Subcutaneous adipose tissue (tissue), 4 donors: ENCODE measurements around the gene RTL1. TPM values are rescaled to one million over a fixed set of nuclear protein-coding genes. Genes with fewer than 3 reads are reported as not detected.

Experiments used
- CTCF ChIP-seq: fragments of 450-650 bp; IDR thresholded peaks from one replicate; pipeline ENCODE4 v1.5.1; 2016; ENCODE audit warnings: low read depth, mild to moderate bottlenecking, control low read depth, antibody characterized with exemption, moderate library complexity
- total RNA-seq, 4 donors: library from RNA; depleted of rRNA; stranded (reverse); fragments of >200 nt; gene quantifications; one replicate each; pipeline ENCODE4 v1.1.0, GENCODE V29; 2016

RTL1 gene
- total RNA-seq, 4 donors from 2014 or later, result not detected

- no peak for TF ChIP-seq CTCF
These were observed 29.0 kb downstream of the RTL1 start for GRCh38 chr14:100874411-100875091.

- no peak for TF ChIP-seq CTCF
These were observed 29.5 kb downstream of the RTL1 start for GRCh38 chr14:100874051-100874410.

DNA sequence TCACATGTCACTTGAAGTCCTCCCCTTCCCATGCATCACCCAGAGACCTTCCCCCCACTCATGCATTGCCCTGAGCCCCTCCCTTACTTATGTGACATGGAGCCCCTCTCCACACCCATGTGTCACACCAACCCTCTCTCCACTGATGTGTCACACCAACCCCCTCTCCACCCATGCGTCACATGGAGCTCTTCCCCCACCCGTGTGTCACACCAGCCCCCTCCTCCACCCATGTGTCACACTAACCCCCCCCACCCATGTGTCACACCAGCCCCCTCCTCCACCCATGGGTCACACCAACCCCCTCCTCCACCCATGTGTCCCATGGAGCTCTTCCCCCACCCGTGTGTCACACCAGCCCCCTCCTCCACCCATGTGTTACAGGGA lies 30.4 kb downstream of the RTL1 start:
- TF ChIP-seq CTCF, result no peak

GRCh38 chr14:100872259-100873095 lies 31.0 kb downstream of the RTL1 start:
- no peak for TF ChIP-seq CTCF

DNA sequence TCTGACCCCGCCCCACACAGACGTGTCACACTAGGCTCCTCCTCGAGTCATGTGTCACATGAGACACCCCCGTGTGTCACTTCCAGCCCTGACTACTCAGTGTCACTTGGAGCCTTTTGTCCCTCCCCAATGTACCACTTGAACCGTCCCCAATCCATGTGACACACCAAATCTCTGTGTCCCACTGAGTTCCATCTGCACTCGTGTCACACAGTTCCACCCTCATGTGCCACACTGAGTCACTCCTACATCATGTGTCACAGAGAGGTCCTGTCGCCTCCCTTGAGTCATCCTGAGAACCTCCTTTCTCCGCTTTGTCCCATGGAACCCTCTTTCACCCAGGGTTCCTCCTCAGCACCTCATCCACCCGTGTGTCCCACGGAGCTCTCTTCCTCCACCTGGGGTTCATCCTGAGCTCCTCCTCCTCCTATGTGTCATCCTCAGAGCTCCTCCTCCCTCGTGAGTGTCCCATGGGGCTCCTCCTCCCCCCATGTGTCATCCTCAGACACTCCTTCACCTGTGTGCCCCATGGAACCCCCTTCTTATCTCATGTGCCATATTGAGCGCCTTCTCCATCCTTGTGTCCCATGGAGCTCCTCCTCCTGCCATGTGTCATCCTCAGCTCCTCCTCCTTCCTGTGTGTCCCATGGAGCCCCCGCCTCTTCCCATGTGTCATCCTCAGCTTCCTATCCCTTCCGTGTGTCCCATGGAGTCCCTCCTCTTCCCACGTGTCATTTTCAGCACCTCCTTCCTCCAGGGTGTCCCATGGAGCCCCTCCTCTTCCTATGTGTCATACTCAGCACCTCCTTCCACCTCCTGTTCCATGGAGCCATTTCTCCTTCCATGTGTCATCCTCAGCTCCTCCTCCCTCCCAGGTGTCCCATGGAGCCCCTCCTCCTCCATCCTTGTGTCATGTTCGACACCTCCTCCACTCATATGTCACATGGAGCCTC lies 32.0 kb downstream of the RTL1 start:
- TF ChIP-seq CTCF, result no peak

GRCh38 chr14:100868621-100869370 lies 34.7 kb downstream of the RTL1 start:
- no peak for TF ChIP-seq CTCF
